Breast epithelium (tissue), 4 donors: ENCODE data around the gene CEP85L. TPM values are rescaled to one million over a fixed set of nuclear protein-coding genes. Genes with fewer than 3 reads are reported as not detected.

Source experiments
- DNase-seq, 2 donors: peaks; one replicate each; pipeline ENCODE4 v3.0.0-alpha.2; 2019; ENCODE audit warnings: low spot score in 2 of 2
- H3K27ac ChIP-seq, 2 donors: fragments of 200-600 bp; sonication (generic) in 1 of 2; one replicate each; pipeline ENCODE4 v1.5.1; 2016 to 2019; ENCODE audit warnings: mild to moderate bottlenecking in 1 of 2
- H3K27me3 ChIP-seq, 2 donors: fragments of 200-600 bp; sonication (generic) in 1 of 2; one replicate each; pipeline versions ENCODE4 v1.5.1 to v1.6.0; 2017 to 2019; ENCODE audit warnings: control low read depth in 1 of 2, mild to moderate bottlenecking in 1 of 2
- H3K36me3 ChIP-seq: fragments of 200-600 bp; one replicate; pipeline ENCODE4 v1.5.1; 2019
- H3K4me1 ChIP-seq, 2 donors: fragments of 200-600 bp; sonication (generic); one replicate each; pipeline ENCODE4 v1.5.1; 2016 to 2019; ENCODE audit warnings: control low read depth in 1 of 2
- H3K4me3 ChIP-seq, 3 donors: fragments of 200-600 bp; sonication (generic); 1 replicate in 2 of 3; 2 replicates in 1 of 3; pipeline ENCODE4 v1.5.1; 2016 to 2019; ENCODE audit warnings: mild to moderate bottlenecking in 3 of 3, moderate library complexity in 2 of 3
- H3K9me3 ChIP-seq, 2 donors: fragments of 200-600 bp; sonication (generic) in 1 of 2; one replicate each; pipeline ENCODE4 v1.5.1; 2016 to 2019; ENCODE audit warnings: control low read depth in 1 of 2
- POLR2A ChIP-seq: fragments of 450-650 bp; IDR thresholded peaks from one replicate; pipeline ENCODE4 v1.6.1; 2016; ENCODE audit warnings: antibody characterized with exemption, mild to moderate bottlenecking, moderate library complexity
- POLR2AphosphoS5 ChIP-seq, 3 donors: sonication (generic); formaldehyde crosslinking; IDR thresholded peaks; one replicate each; pipeline ENCODE4 v1.6.1; 2017; ENCODE audit warnings: antibody characterized with exemption in 3 of 3
- intact Hi-C: fragments of 100-400 bp; cut with DNase I; formaldehyde crosslinking; loops from one replicate; pipeline ENCODE4 v1.15.1; 2023; ENCODE audit warnings: low total_unique reads
- total RNA-seq, 3 donors: library from RNA; depleted of rRNA; stranded (reverse); fragments of >200 nt; gene quantifications; one replicate each; pipeline ENCODE4 v1.1.0, GENCODE V29; 2016
- TF ChIP-seq, protein P1 (sequence below), 3 donors: fragments of 450-650 bp; IDR thresholded peaks; one replicate each; pipeline ENCODE4 v1.5.1; 2016 to 2017; ENCODE audit warnings: antibody characterized with exemption in 3 of 3, mild to moderate bottlenecking in 3 of 3, moderate library complexity in 3 of 3

The CEP85L gene
- total RNA-seq, 3 donors from 2014 or later: 12.7 to 17.3 (median 15.7) TPM

DNA sequence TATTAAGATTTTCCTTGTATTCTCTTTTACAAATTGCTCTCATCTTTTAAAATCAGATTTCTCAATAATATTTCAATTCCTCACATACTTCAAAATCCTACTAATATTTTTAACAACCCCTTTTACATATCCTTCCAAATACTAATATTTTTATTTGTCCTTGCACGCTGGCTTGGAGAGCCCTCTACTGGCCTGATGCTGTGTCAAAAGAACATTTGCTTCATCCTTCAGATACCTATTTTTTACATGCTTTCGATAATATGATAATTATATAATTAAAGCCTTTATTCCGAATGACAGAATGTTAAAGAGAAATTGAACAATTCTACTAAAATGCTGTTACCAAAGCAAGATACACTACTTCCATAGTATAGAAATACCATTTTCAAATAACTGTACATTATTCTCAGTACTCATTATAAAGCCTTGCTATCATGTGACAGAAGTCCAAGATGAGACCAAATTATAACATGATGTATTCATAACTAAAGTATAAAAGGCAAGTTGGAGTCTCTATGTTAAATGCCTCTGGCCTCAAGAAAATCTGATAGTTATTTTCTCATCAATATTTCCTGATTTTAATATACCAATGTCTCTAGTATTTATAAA, 142.3 kb downstream of the CEP85L start:
- TF ChIP-seq POLR2AphosphoS5 (IDR thresholded peaks at IDR 0.05): no peak
- TF ChIP-seq, protein P1, sequence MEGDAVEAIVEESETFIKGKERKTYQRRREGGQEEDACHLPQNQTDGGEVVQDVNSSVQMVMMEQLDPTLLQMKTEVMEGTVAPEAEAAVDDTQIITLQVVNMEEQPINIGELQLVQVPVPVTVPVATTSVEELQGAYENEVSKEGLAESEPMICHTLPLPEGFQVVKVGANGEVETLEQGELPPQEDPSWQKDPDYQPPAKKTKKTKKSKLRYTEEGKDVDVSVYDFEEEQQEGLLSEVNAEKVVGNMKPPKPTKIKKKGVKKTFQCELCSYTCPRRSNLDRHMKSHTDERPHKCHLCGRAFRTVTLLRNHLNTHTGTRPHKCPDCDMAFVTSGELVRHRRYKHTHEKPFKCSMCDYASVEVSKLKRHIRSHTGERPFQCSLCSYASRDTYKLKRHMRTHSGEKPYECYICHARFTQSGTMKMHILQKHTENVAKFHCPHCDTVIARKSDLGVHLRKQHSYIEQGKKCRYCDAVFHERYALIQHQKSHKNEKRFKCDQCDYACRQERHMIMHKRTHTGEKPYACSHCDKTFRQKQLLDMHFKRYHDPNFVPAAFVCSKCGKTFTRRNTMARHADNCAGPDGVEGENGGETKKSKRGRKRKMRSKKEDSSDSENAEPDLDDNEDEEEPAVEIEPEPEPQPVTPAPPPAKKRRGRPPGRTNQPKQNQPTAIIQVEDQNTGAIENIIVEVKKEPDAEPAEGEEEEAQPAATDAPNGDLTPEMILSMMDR (IDR thresholded peaks at IDR 0.05): no peak
- Histone ChIP-seq H3K4me3 (no peak overlapping the region), H3K27ac (no peak overlapping the region), H3K9me3 (no peaks in the 10 kb centered on the region), H3K27me3 (no peaks in the 10 kb centered on the region), H3K36me3 (no peaks in the 10 kb centered on the region), H3K4me1 (no peaks in the 10 kb centered on the region)
- DNase-seq: no peak
- intact Hi-C loops: no loop called here

GRCh38 chr6:118507636-118508035, 143.8 kb downstream of the CEP85L start:
- H3K4me3 ChIP-seq: no peak overlapping the region
- DNase-seq: no peak
- TF ChIP-seq, protein P1 (IDR thresholded peaks at IDR 0.05): no peak
- no peak for TF ChIP-seq POLR2AphosphoS5 (IDR thresholded peaks at IDR 0.05)
- TF ChIP-seq POLR2A: no peak

DNA sequence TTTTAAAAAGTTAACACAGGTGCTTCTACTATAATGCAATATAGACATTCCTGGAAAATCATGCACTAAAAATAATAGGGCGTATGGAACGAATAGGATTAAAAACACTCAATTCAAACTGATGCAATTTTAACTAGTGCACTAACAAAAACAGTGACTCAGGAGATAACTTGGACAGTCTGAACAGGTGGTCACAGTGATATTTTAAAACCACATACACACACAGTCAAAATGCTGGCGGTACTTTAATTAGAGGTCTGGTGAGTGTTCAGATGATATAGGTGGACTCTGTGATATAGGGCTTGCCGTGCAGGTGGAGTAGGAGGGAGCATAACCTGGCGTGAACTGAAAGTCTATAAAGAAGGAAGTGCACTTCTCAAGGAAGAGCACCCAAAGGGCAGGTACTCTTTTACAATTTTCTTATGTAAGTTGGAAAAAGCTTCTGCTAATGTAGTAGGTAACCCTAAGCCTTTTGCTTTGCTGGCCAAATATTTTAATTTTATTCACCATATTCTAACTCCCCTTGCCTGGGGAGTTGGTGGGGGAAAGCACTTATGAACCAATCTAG, 145.2 kb downstream of the CEP85L start:
- no peaks in the 10 kb centered on the region for H3K36me3 ChIP-seq
- H3K27ac ChIP-seq: no peak overlapping the region
- no peaks in the 10 kb centered on the region for H3K4me1 ChIP-seq
- DNase-seq: no peak
- no peak overlapping the region for H3K4me3 ChIP-seq
- intact Hi-C loops: no loop called here
- no peaks in the 10 kb centered on the region for H3K9me3 ChIP-seq
- H3K27me3 ChIP-seq: no peaks in the 10 kb centered on the region
- TF ChIP-seq, protein P1 (IDR thresholded peaks at IDR 0.05): no peak
- TF ChIP-seq POLR2AphosphoS5 (IDR thresholded peaks at IDR 0.05): no peak
- no peak for TF ChIP-seq POLR2A

More at GRCh38 chr6:118507636-118508035, 143.8 kb downstream of the CEP85L start:
- Histone ChIP-seq H3K27me3 (no peaks in the 10 kb centered on the region), H3K36me3 (no peaks in the 10 kb centered on the region), H3K9me3 (no peaks in the 10 kb centered on the region), H3K4me1 (no peaks in the 10 kb centered on the region), H3K27ac (no peak overlapping the region)
- intact Hi-C loops: no loop called here

GRCh38 chr6:118505656-118506055, 145.7 kb downstream of the CEP85L start:
- no peaks in the 10 kb centered on the region for H3K36me3 ChIP-seq
- no peaks in the 10 kb centered on the region for H3K27me3 ChIP-seq
- H3K4me1 ChIP-seq: no peaks in the 10 kb centered on the region
- no peak overlapping the region for H3K4me3 ChIP-seq
- no peak overlapping the region for H3K27ac ChIP-seq
- H3K9me3 ChIP-seq: no peaks in the 10 kb centered on the region
- no peak for DNase-seq
- no peak for TF ChIP-seq POLR2AphosphoS5 (IDR thresholded peaks at IDR 0.05)
- TF ChIP-seq POLR2A: no peak
- TF ChIP-seq, protein P1 (IDR thresholded peaks at IDR 0.05): no peak
- intact Hi-C loops: no loop called here

GRCh38 chr6:118504611-118505010, 146.8 kb downstream of the CEP85L start:
- intact Hi-C loops: no loop called here
- Histone ChIP-seq H3K4me3 (no peak overlapping the region), H3K27me3 (no peaks in the 10 kb centered on the region), H3K9me3 (no peaks in the 10 kb centered on the region), H3K36me3 (no peaks in the 10 kb centered on the region), H3K4me1 (no peaks in the 10 kb centered on the region), H3K27ac (no peak overlapping the region)
- TF ChIP-seq POLR2AphosphoS5 (IDR thresholded peaks at IDR 0.05) (no peak), POLR2A (no peak)
- TF ChIP-seq, protein P1 (IDR thresholded peaks at IDR 0.05): no peak
- no peak for DNase-seq
